Prostate gland (tissue), 2 donors: Measurements from ENCODE around the gene HAGH.

ENCODE experiments used
- CTCF ChIP-seq, 4 experiments: fragments of 200-600 bp in 2 of 4; fragments of 450-650 bp in 2 of 4; sonication (generic) in 2 of 4; IDR thresholded peaks; 1 replicate in 3 of 4; 2 replicates in 1 of 4; pipeline ENCODE4 v1.5.1; 2016 to 2019; ENCODE audit warnings: antibody characterized with exemption in 4 of 4, mild to moderate bottlenecking in 2 of 4, moderate library complexity in 2 of 4
- POLR2A ChIP-seq: fragments of 450-650 bp; IDR thresholded peaks from one replicate; pipeline ENCODE4 v1.6.1; 2016; ENCODE audit warnings: antibody characterized with exemption, mild to moderate bottlenecking

- TF ChIP-seq CTCF (IDR thresholded peaks at IDR 0.05) (no peak), POLR2A (no peak)
Observed at GRCh38 chr16:1778200-1779179, 48.1 kb downstream of the HAGH start.
